Stimulated activated memory B cell treated with anti-CD40 and anti-IgM and Interleukin-4, amounts not matched to agents 10 μg/mL and 1 μg/mL and 100 μg/mL, for 72 hours (primary cell): ENCODE measurements around the gene IL1A.
A peak's percentile ranks its signal among the peaks of the same experiment; 100 is the strongest.
"Not testable (repeated sequence)": the region's sequence is repeated elsewhere in the genome, so short reads cannot be mapped to it uniquely, and the experiment has no call there.

Source experiments
- ATAC-seq: fragments of 150-1000 bp; cut with Tn5 transposase; 2 replicates; pipeline ENCODE4 v1.10.0; 2021
- H3K27ac Mint-ChIP-seq: one replicate; pipeline ENCODE4 v1.8.0; 2022; ENCODE audit warnings: mild to moderate bottlenecking, mixed read lengths
- H3K27me3 Mint-ChIP-seq: one replicate; pipeline ENCODE4 v1.8.0; 2022; ENCODE audit warnings: mixed read lengths
- H3K36me3 Mint-ChIP-seq: one replicate; pipeline ENCODE4 v1.8.0; 2022; ENCODE audit warnings: mixed read lengths
- H3K4me1 Mint-ChIP-seq: one replicate; pipeline ENCODE4 v1.8.0; 2022; ENCODE audit warnings: mixed read lengths
- H3K4me3 Mint-ChIP-seq: one replicate; pipeline ENCODE4 v1.8.0; 2022; ENCODE audit warnings: mild to moderate bottlenecking, moderate library complexity, mixed read lengths
- H3K9me3 Mint-ChIP-seq: one replicate; pipeline ENCODE4 v1.8.0; 2022; ENCODE audit warnings: mixed read lengths

The IL1A gene, protein sequence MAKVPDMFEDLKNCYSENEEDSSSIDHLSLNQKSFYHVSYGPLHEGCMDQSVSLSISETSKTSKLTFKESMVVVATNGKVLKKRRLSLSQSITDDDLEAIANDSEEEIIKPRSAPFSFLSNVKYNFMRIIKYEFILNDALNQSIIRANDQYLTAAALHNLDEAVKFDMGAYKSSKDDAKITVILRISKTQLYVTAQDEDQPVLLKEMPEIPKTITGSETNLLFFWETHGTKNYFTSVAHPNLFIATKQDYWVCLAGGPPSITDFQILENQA

GRCh38 chr2:112784199-112785189, at the start of gene IL1A:
IL1A (minus strand) TSS chr2:112784493; CDS start chr2:112783770, 723 bp downstream.
- Mint-ChIP-seq H3K9me3 (no peaks in the 10 kb centered on the region), H3K36me3 (no peaks in the 10 kb centered on the region), H3K27me3 (no peaks in the 10 kb centered on the region), H3K27ac (peak within 1 kb of the TSS; percentile 76), H3K4me3 (peak within 1 kb of the TSS; percentile 51), H3K4me1 (peaks cover 37% of the 10 kb centered on the region)
- no peak for ATAC-seq

DNA sequence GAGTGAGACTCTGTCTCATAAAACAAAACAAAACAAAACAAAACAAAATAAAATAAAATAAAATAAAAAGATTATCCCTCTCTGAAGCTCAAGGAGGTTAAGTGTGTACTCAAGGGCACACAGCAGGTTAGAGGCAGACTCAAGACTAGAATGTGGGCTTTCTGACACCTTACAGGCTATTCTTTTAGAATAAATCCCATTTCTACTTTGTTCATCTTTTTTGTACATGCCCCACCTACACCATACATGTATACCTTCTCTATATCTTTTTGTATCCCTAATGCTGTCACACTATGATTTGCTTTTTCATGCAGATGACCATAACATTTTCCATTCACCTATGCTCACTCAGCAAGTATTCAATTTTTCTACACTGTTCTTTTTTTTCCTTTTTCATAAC, 49.7 kb upstream of the IL1A start:
- Mint-ChIP-seq H3K27ac (no peak overlapping the region), H3K36me3 (peaks cover 5% of the 10 kb centered on the region), H3K27me3 (no peaks in the 10 kb centered on the region), H3K4me3 (no peak overlapping the region), H3K4me1 (peaks cover 36% of the 10 kb centered on the region), H3K9me3 (no peaks in the 10 kb centered on the region)
- no peak for ATAC-seq

DNA sequence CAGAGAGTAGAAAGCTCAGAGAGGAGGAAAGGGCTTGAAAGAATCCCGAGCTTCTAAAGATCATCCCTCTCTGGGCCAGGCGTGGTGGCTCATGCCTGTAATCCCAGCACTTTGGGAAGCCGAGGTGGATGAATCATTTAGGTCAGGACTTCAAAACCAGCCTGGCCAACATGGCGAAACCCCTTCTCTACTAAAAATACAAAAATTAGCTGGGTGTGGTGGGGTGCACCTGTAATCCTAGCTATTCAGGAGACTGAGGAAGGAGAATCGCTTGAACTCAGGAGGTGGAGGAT, 49.3 kb upstream of the IL1A start:
- not testable (repeated sequence) for H3K9me3 Mint-ChIP-seq, H3K36me3 Mint-ChIP-seq, H3K4me3 Mint-ChIP-seq, H3K27ac Mint-ChIP-seq, H3K27me3 Mint-ChIP-seq, ATAC-seq
- peaks cover 32% of the 10 kb centered on the region for H3K4me1 Mint-ChIP-seq

DNA sequence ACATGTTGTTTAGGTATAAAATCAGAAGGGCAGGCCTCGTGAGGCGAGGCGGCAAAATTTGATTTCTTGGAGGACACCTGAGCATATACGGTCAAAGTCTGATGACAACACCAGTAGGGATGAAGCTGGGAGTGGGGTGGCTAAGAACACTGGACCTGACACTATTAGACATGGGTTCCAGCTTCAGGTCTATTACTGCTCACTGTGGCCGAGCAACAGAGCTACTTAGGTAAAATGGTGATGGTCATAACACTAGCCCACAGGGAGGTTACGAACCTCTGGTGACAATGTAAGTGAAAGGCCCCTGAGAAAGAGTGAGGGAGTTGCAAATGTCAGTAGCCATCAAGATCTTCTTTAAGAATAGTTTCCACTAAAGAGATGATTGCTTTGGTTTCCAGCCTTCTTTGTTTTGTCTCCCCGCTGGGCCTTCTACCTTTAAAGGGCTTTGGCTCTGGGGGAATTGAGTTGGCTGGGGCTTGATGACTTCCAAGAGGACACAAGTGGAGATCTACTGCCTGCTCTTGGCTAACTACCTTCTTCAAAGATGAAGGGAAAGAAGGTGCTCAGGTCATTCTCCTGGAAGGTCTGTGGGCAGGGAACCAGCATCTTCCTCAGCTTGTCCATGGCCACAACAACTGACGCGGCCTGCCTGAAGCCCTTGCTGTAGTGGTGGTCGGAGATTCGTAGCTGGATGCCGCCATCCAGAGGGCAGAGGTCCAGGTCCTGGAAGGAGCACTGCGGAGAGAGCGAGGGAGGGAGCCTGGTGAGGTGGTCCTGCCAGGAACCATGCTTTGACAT, 48.7 kb upstream of the IL1A start:
- no peak overlapping the region for H3K4me3 Mint-ChIP-seq
- H3K9me3 Mint-ChIP-seq = no peaks in the 10 kb centered on the region
- peaks cover 28% of the 10 kb centered on the region for H3K4me1 Mint-ChIP-seq
- no peak for ATAC-seq
- H3K36me3 Mint-ChIP-seq = peaks cover 5% of the 10 kb centered on the region
- no peak overlapping the region for H3K27ac Mint-ChIP-seq
- no peaks in the 10 kb centered on the region for H3K27me3 Mint-ChIP-seq

- Mint-ChIP-seq H3K27ac (no peak overlapping the region), H3K9me3 (no peaks in the 10 kb centered on the region), H3K36me3 (peaks cover 5% of the 10 kb centered on the region), H3K4me1 (peaks cover 27% of the 10 kb centered on the region), H3K27me3 (no peaks in the 10 kb centered on the region), H3K4me3 (no peak overlapping the region)
- no peak for ATAC-seq
Measured at GRCh38 chr2:112831946-112832840, 47.9 kb upstream of the IL1A start.

DNA sequence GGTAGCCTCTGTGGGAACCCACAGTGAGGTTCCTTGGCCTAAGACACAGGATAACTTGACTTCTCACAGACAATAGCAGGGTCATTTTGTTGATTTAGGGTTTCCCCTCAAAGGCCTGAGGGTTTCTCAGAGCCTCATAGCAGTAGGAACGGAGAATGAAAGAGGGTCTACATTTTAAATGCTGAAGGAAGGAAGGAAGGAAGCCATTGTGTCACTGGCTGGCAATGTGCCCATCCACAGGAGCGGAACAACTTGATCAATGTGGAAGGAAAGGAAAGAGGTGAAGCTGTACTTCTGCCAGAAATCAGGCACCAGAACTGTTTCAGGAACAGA, 47.2 kb upstream of the IL1A start:
- no peak for ATAC-seq
- H3K4me3 Mint-ChIP-seq = no peak overlapping the region
- H3K4me1 Mint-ChIP-seq = peaks cover 20% of the 10 kb centered on the region
- H3K36me3 Mint-ChIP-seq = peaks cover 5% of the 10 kb centered on the region
- H3K27ac Mint-ChIP-seq = no peak overlapping the region
- H3K9me3 Mint-ChIP-seq = no peaks in the 10 kb centered on the region
- H3K27me3 Mint-ChIP-seq = no peaks in the 10 kb centered on the region

DNA sequence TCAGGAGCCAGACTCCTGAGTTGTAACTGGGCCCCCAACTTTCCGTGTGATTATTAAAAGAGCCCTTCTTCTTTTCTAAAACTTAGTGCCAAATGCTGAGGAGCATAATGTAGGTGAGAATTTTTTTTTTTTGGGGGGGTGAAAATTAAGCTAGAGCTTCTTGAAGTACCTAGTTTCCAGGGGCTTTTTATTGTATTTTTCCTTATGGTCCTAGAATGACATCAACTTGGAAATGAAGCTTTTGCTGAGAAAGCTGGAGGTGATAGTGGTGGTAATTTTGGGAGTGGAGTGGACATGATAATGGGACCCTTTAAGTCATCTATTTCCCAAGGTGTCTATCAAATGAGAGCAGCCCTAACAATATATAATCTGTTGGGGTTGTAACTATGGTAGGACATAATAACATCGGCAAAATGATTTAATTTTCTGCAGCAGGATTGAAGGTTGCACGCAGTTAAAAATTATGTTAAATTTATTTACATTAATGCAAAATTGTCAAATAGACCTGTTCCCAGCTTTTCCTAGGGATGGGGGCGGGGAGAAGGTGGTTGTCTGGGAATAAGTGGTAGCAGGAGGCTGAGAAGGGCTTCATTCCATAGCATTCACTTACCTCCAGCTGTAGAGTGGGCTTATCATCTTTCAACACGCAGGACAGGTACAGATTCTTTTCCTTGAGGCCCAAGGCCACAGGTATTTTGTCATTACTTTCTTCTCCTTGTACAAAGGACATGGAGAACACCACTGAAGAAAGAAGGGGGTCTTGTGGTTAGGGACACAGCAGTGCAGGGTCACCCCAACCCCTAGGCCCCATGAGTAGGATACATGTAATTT, 46.6 kb upstream of the IL1A start:
- ATAC-seq = no peak
- Mint-ChIP-seq H3K36me3 (peaks cover 5% of the 10 kb centered on the region), H3K27ac (no peak overlapping the region), H3K27me3 (no peaks in the 10 kb centered on the region), H3K4me1 (peaks cover 15% of the 10 kb centered on the region), H3K4me3 (no peak overlapping the region), H3K9me3 (no peaks in the 10 kb centered on the region)

DNA sequence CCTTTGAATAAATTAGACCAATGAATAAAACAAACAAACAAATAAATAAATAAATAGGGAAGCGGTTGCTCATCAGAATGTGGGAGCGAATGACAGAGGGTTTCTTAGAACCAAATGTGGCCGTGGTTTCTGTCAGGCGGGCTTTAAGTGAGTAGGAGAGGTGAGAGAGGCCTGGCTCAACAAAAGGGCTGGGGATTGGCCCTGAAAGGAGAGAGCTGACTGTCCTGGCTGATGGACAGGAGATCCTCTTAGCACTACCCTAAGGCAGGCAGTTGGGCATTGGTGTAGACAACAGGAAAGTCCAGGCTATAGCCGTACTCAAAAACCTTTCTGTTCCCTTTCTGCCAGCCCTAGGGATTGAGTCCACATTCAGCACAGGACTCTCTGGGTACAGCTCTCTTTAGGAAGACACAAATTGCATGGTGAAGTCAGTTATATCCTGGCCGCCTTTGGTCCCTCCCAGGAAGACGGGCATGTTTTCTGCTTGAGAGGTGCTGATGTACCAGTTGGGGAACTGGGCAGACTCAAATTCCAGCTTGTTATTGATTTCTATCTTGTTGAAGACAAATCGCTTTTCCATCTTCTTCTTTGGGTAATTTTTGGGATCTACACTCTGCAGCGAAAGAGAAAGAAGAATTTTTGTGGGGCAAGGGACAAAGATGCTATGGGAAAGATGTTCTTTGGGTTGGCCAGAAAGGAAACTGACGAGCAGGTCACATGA, 45.8 kb upstream of the IL1A start:
- H3K27ac Mint-ChIP-seq = no peak overlapping the region
- no peaks in the 10 kb centered on the region for H3K9me3 Mint-ChIP-seq
- no peaks in the 10 kb centered on the region for H3K27me3 Mint-ChIP-seq
- H3K36me3 Mint-ChIP-seq = peaks cover 5% of the 10 kb centered on the region
- peaks cover 9% of the 10 kb centered on the region for H3K4me1 Mint-ChIP-seq
- no peak for ATAC-seq
- no peak overlapping the region for H3K4me3 Mint-ChIP-seq

DNA sequence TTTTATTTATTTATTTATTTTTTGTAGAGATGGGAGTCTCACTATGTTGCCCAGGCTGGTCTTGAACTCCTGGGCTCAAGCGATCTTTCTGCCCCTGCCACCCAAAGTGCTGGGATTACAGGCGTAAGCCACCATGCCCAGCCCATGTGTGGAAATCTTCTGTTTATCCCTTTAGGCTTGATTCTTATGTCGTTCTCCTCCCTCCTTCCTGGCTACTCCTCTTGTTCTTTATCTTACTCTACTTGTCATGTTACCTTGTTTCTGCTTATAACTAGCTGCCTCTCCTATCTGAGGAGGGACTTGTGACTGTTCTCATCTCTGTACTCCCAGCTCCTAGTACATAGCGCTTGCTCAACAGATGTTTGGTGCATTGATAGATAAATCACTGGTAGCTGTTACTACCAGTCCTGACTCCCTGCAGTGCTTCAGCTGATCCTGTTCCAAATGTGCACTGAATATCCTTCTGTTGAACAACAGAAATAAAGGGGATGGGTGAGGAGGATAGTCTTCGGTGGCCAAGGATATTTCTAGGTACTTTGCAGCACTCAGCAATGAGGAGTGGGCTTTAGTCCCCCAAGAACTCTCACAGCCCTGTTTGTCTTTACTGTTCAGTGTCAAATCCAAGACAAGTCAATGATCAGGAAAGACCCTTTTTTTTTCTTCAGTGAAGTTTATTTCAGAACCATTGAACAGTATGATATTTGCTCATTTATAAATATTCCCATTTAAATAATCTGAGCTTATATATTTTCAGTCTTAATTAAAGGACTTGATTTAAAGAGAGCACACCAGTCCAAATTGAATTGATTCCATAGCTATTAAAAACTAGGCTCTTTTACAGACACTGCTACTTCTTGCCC, 45.0 kb upstream of the IL1A start:
- Mint-ChIP-seq H3K9me3 (no peaks in the 10 kb centered on the region), H3K4me1 (peaks cover 10% of the 10 kb centered on the region), H3K36me3 (peaks cover 5% of the 10 kb centered on the region), H3K4me3 (no peak overlapping the region), H3K27me3 (no peaks in the 10 kb centered on the region), H3K27ac (no peak overlapping the region)
- ATAC-seq = no peak

GRCh38 chr2:112828251-112828691, 44.0 kb upstream of the IL1A start:
- no peaks in the 10 kb centered on the region for H3K9me3 Mint-ChIP-seq
- no peaks in the 10 kb centered on the region for H3K27me3 Mint-ChIP-seq
- no peak overlapping the region for H3K27ac Mint-ChIP-seq
- H3K36me3 Mint-ChIP-seq = peaks cover 5% of the 10 kb centered on the region
- no peak for ATAC-seq
- peaks cover 15% of the 10 kb centered on the region for H3K4me1 Mint-ChIP-seq
- H3K4me3 Mint-ChIP-seq = no peak overlapping the region

DNA sequence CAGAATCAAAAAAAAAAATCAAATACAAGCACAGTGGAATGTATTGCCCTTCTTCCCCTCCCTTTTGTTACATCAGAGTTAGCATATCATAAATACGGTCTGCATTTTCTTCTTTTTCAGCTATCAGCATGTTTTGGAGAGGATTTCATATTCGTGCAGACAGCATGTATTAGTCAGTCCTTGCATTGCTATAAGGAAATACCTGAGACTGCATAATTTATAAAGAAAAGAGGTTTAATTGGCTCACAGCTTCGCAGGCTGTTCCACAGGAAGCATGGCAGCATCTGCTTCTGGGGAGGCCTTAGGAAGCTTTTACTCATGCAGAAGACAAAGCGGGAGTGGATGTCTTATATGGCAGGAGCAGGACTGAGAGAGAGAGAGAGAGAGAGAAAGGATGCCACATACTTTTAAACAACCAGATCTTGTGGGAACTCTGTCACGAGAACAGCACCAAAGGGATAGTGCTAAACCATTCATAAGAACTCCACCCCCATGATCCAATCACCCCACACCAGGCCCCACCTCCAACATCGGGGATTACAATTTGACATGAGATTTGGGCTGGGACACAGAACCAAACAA, 43.4 kb upstream of the IL1A start:
- H3K36me3 Mint-ChIP-seq = peaks cover 5% of the 10 kb centered on the region
- H3K27me3 Mint-ChIP-seq = no peaks in the 10 kb centered on the region
- H3K9me3 Mint-ChIP-seq = no peaks in the 10 kb centered on the region
- no peak for ATAC-seq
- peaks cover 15% of the 10 kb centered on the region for H3K4me1 Mint-ChIP-seq
- H3K4me3 Mint-ChIP-seq = no peak overlapping the region
- H3K27ac Mint-ChIP-seq = no peak overlapping the region

GRCh38 chr2:112827009-112827408, 42.7 kb upstream of the IL1A start:
- no peak for ATAC-seq
- Mint-ChIP-seq H3K36me3 (peaks cover 5% of the 10 kb centered on the region), H3K27ac (no peak overlapping the region)

More at GRCh38 chr2:112827009-112827408, 42.7 kb upstream of the IL1A start:
- H3K4me1 Mint-ChIP-seq = peaks cover 20% of the 10 kb centered on the region
- no peaks in the 10 kb centered on the region for H3K9me3 Mint-ChIP-seq
- H3K27me3 Mint-ChIP-seq = no peaks in the 10 kb centered on the region
- H3K4me3 Mint-ChIP-seq = no peak overlapping the region
